Kidney glomerular epithelial cell (primary cell): ENCODE measurements around the gene TMEM51.

Experiments
- DNase-seq: peaks from one replicate; lab custom pipeline; 2025; lab: John Stamatoyannopoulos, UW

TMEM51 gene

GRCh38 chr1:15246960-15247614 is 93.5 kb downstream of the TMEM51 start, which contains the start of gene FHAD1:
FHAD1 (plus strand) TSS chr1:15247223; CDS start chr1:15251785, 4,562 bp downstream.
- peak; percentile 64 for DNase-seq

DNA sequence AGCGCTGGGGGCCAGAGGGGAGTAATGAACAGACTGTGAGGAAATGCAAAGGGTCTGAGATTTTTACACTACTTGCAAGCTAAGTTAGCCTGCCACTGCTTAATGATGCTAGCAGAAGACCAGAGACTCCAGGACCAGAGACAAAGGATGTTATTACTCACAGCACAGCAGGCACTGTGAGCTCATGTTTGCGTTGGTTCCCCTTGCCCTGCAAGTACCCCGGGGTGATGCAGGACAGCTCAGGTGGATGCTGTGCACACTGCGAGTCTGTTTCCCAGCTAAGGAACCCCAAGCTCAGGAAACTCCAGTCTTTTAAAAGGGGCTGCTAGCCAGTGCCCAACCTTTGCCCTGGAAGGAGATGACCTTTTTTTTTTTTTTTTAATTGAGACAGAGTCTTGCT is 94.7 kb downstream of the TMEM51 start:
- DNase-seq, result no peak

DNA sequence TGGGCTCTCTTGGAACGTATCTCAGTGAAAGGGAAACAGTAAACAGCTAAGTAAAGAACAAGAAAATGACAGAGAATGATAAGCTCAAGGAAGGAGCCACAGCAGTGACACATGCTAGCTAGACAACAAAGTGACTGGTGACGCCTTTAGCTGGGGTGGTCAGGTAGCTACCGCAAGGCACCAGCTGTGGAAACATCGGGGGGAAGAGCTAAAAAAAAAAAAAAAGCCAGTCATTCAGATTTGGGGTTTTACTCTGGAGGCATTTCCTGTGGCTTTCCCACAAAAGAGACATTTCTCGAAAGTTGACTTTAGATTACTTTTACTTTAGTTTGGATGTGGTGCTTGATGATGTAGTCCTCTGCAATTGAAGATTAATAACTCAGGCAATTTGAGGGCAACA is 95.5 kb downstream of the TMEM51 start:
- no peak for DNase-seq

GRCh38 chr1:15251857-15252835 is 98.6 kb downstream of the TMEM51 start:
- DNase-seq, result no peak

GRCh38 chr1:15254559-15254958 is 101.0 kb downstream of the TMEM51 start:
- DNase-seq, result no peak

- no peak for DNase-seq
These were observed 102.1 kb downstream of the TMEM51 start for GRCh38 chr1:15255582-15256149.

GRCh38 chr1:15256584-15256983 is 103.0 kb downstream of the TMEM51 start:
- no peak for DNase-seq

- no peak for DNase-seq
These were observed 103.8 kb downstream of the TMEM51 start for GRCh38 chr1:15257309-15257708.

- DNase-seq, result no peak
These were observed 105.5 kb downstream of the TMEM51 start for GRCh38 chr1:15258833-15259621.

GRCh38 chr1:15259622-15260007 is 106.1 kb downstream of the TMEM51 start:
- DNase-seq, result no peak

- DNase-seq, result no peak
These were observed 107.0 kb downstream of the TMEM51 start for GRCh38 chr1:15260418-15261154.

DNA sequence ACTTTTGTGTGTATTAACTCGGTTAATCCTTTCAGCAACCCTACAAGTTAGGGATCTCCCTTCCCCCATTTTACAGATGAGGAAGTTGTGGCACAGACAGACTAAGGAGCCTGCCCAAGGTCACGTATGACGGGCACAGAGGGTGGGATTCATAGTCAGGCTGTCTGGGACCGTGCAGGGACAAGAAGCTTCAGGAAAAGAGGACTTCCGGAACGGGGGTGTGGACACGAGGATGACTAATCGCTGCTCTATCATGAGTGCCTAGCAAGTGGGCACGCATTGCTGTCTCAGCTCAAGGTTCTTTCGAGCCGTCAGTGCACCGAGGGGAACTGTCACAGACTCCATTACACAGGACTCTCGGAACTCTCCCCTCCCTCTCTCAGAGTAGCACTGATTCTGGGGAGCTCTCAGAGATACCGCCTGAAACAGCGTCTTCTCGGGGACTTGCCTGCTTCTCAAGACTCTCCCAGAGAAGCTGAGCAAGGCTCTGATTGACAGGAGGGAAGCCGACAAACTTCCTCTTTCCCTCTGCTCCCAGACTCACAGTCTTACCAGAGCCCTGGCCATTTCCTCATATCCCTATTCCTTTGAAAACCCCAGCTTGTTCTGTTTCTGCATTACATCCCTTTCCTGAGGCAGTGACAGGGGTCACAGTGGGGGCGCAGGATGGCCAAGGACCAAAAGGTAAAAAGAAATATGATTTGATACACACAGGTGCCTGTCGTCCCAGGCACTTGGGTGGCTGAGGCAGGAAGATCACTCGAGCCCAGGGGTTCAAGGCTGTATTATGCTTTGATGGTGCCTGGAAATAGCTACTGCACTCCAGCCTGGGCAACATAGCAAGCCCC is 107.8 kb downstream of the TMEM51 start:
- no peak for DNase-seq

- no peak for DNase-seq
These were observed 108.4 kb downstream of the TMEM51 start for GRCh38 chr1:15262003-15262377.

GRCh38 chr1:15262706-15263105 is 109.2 kb downstream of the TMEM51 start:
- no peak for DNase-seq

- no peak for DNase-seq
These were observed 111.2 kb downstream of the TMEM51 start for GRCh38 chr1:15264769-15265168.
